GM23338 (cell line): ENCODE data around the gene ZNF48. TPM values are rescaled to one million over a fixed set of nuclear protein-coding genes. Genes with fewer than 3 reads are reported as not detected.

ENCODE experiments used
- ATAC-seq: fragments of 200-7000 bp; cut with Tn5 transposase; 3 replicates; pipeline ENCODE4 v1.9.1; 2020
- DNase-seq: peaks from one replicate; pipeline ENCODE4 v3.0.0-alpha.2; 2015; ENCODE audit warnings: low spot score
- H2AFZ ChIP-seq: fragments of 200-600 bp; sonication (generic); 2 replicates; pipeline ENCODE4 v1.8.0; 2016; ENCODE audit warnings: antibody characterized with exemption, mild to moderate bottlenecking, moderate library complexity
- H3F3A ChIP-seq: fragments of 200-600 bp; sonication (generic); replicated peaks from 2 replicates; pipeline ENCODE4 v1.8.0; 2017; ENCODE audit warnings: antibody characterized with exemption, mixed run types, low read depth
- H3K27ac ChIP-seq: fragments of 200-600 bp; sonication (generic); 2 replicates; pipeline ENCODE4 v1.6.1; 2016; ENCODE audit warnings: low read depth
- H3K27me3 ChIP-seq: fragments of 200-600 bp; sonication (generic); 2 replicates; pipeline ENCODE4 v1.8.0; 2016; ENCODE audit warnings: mild to moderate bottlenecking, mixed run types, moderate library complexity; ENCODE audit not compliant: insufficient read depth
- H3K36me3 ChIP-seq: fragments of 200-600 bp; sonication (generic); 2 replicates; pipeline ENCODE4 v1.8.0; 2016; ENCODE audit warnings: mild to moderate bottlenecking; ENCODE audit not compliant: insufficient read depth
- H3K4me1 ChIP-seq: fragments of 200-600 bp; sonication (generic); 2 replicates; pipeline ENCODE4 v1.8.0; 2016; ENCODE audit warnings: mild to moderate bottlenecking, moderate library complexity; ENCODE audit not compliant: insufficient read depth
- H3K4me2 ChIP-seq: fragments of 200-600 bp; sonication (generic); 2 replicates; pipeline ENCODE4 v1.7.1; 2017; ENCODE audit warnings: mixed run types
- H3K4me3 ChIP-seq: fragments of 200-600 bp; sonication (generic); 2 replicates; pipeline ENCODE4 v1.6.1; 2016; ENCODE audit warnings: mixed run types
- H3K79me2 ChIP-seq: fragments of 200-600 bp; sonication (generic); replicated peaks from 2 replicates; pipeline ENCODE4 v1.8.0; 2017; ENCODE audit warnings: mild to moderate bottlenecking; ENCODE audit not compliant: insufficient read depth
- H3K9me2 ChIP-seq: fragments of 200-600 bp; sonication (generic); 2 replicates; pipeline ENCODE4 v1.8.0; 2017; ENCODE audit not compliant: insufficient read depth
- H4K20me1 ChIP-seq: fragments of 200-600 bp; sonication (generic); replicated peaks from 2 replicates; pipeline ENCODE4 v1.8.0; 2017; ENCODE audit warnings: mild to moderate bottlenecking; ENCODE audit not compliant: insufficient read depth
- H3K27ac Mint-ChIP-seq: 2 replicates; pipeline ENCODE4 v1.8.0; 2020; ENCODE audit warnings: inconsistent platforms, mild to moderate bottlenecking, moderate library complexity, mixed read lengths
- H3K27me3 Mint-ChIP-seq: 3 replicates; pipeline ENCODE4 v1.8.0; 2022; ENCODE audit warnings: low read depth, mild to moderate bottlenecking, moderate library complexity, mixed read lengths, inconsistent platforms; ENCODE audit not compliant: insufficient read depth, poor library complexity
- H3K36me3 Mint-ChIP-seq: 3 replicates; pipeline ENCODE4 v1.8.0; 2021; ENCODE audit warnings: low read depth, mild to moderate bottlenecking, inconsistent platforms, moderate library complexity, mixed read lengths
- H3K4me1 Mint-ChIP-seq: 3 replicates; pipeline ENCODE4 v1.8.0; 2020; ENCODE audit warnings: mild to moderate bottlenecking, inconsistent platforms, mixed read lengths
- H3K4me3 Mint-ChIP-seq: 3 replicates; pipeline ENCODE4 v1.8.0; 2021; ENCODE audit warnings: moderate library complexity, mild to moderate bottlenecking, inconsistent platforms, mixed read lengths
- H3K9me3 Mint-ChIP-seq: 3 replicates; pipeline ENCODE4 v1.8.0; 2020; ENCODE audit warnings: moderate library complexity, mild to moderate bottlenecking, inconsistent platforms, mixed read lengths
- EZH2phosphoT487 ChIP-seq: fragments of 200-600 bp; sonication (generic); IDR thresholded peaks from one replicate; pipeline ENCODE4 v1.8.1; 2018; ENCODE audit warnings: antibody characterized with exemption; ENCODE audit not compliant: unreplicated experiment
- JUNB ChIP-seq: IDR thresholded peaks from one replicate; pipeline ENCODE4 v1.6.1; 2016; ENCODE audit warnings: antibody characterized with exemption; ENCODE audit not compliant: unreplicated experiment
- NANOG ChIP-seq: IDR thresholded peaks from 2 replicates; pipeline ENCODE4 v1.6.1; 2016; ENCODE audit warnings: antibody characterized with exemption, borderline replicate concordance
- POLR2AphosphoS5 ChIP-seq: IDR thresholded peaks from 2 replicates; pipeline ENCODE4 v1.6.1; 2016; ENCODE audit warnings: antibody characterized with exemption, low read depth
- ZNF331 ChIP-seq: fragments of 250-450 bp; sonication (Bioruptor Pico); IDR thresholded peaks from 2 replicates; pipeline ENCODE4 v1.5.0; 2020; ENCODE audit warnings: low read depth, mild to moderate bottlenecking, moderate library complexity
- polyA plus RNA-seq: library from polyadenylated mRNA; unstranded; fragments of >200 nt; fragmentation: Nextera tagmentation; extraction: Ambion mirVana; gene quantifications from 2 replicates; pipeline ENCODE4 v1.2.1, GENCODE V29; 2016
- total RNA-seq: library from RNA; depleted of rRNA; stranded (reverse); fragments of >200 nt; shearing (Covaris generic); gene quantifications from 2 replicates; pipeline ENCODE4 v1.2.3, GENCODE V29; 2014
- TF ChIP-seq, protein P1 (sequence below): IDR thresholded peaks from one replicate; pipeline ENCODE4 v1.6.1; 2018; ENCODE audit warnings: antibody characterized with exemption; ENCODE audit not compliant: unreplicated experiment
- TF ChIP-seq, protein P2 (sequence below): fragments of 250-450 bp; sonication (Bioruptor Pico); IDR thresholded peaks from 2 replicates; pipeline ENCODE4 v1.5.0; 2020; ENCODE audit warnings: mild to moderate bottlenecking, moderate library complexity
- TF ChIP-seq, protein P3 (sequence below): IDR thresholded peaks from 2 replicates; pipeline ENCODE4 v1.6.1; 2016; ENCODE audit warnings: antibody characterized with exemption

The ZNF48 gene
- total and polyA plus RNA-seq, 2 experiments from 2014 or later = 4.8 to 44.3 TPM

DNA sequence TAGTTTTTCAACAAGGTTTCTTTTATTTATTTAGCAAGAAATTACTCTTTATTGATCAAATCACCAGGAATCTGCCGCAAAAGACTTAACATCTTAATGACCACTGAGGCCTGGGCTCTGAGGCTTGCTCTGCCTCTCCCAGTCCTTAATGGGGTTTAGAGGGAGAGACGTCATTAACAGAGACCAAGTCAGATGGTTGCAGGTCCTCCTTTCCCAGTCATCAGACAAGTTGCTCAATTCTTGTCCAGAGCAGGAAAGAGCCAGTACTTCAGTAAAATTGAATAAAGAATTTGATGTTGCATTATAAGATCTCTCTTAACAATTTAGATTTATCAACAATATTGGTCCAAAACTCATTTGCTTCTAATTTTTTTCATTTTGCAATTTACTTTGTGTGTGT is 48.4 kb downstream of the ZNF48 start:
- peaks cover 14% of the 10 kb centered on the region; the same call in 1 of the 2 replicates for H3K4me1 ChIP-seq
- TF ChIP-seq ZNF331 (CRISPR knock-in tag) (no peak), JUNB (no peak), NANOG (no peak), POLR2AphosphoS5 (no peak), EZH2phosphoT487 (no peak)
- TF ChIP-seq, protein P1, sequence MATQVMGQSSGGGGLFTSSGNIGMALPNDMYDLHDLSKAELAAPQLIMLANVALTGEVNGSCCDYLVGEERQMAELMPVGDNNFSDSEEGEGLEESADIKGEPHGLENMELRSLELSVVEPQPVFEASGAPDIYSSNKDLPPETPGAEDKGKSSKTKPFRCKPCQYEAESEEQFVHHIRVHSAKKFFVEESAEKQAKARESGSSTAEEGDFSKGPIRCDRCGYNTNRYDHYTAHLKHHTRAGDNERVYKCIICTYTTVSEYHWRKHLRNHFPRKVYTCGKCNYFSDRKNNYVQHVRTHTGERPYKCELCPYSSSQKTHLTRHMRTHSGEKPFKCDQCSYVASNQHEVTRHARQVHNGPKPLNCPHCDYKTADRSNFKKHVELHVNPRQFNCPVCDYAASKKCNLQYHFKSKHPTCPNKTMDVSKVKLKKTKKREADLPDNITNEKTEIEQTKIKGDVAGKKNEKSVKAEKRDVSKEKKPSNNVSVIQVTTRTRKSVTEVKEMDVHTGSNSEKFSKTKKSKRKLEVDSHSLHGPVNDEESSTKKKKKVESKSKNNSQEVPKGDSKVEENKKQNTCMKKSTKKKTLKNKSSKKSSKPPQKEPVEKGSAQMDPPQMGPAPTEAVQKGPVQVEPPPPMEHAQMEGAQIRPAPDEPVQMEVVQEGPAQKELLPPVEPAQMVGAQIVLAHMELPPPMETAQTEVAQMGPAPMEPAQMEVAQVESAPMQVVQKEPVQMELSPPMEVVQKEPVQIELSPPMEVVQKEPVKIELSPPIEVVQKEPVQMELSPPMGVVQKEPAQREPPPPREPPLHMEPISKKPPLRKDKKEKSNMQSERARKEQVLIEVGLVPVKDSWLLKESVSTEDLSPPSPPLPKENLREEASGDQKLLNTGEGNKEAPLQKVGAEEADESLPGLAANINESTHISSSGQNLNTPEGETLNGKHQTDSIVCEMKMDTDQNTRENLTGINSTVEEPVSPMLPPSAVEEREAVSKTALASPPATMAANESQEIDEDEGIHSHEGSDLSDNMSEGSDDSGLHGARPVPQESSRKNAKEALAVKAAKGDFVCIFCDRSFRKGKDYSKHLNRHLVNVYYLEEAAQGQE = no peak
- TF ChIP-seq, protein P2, sequence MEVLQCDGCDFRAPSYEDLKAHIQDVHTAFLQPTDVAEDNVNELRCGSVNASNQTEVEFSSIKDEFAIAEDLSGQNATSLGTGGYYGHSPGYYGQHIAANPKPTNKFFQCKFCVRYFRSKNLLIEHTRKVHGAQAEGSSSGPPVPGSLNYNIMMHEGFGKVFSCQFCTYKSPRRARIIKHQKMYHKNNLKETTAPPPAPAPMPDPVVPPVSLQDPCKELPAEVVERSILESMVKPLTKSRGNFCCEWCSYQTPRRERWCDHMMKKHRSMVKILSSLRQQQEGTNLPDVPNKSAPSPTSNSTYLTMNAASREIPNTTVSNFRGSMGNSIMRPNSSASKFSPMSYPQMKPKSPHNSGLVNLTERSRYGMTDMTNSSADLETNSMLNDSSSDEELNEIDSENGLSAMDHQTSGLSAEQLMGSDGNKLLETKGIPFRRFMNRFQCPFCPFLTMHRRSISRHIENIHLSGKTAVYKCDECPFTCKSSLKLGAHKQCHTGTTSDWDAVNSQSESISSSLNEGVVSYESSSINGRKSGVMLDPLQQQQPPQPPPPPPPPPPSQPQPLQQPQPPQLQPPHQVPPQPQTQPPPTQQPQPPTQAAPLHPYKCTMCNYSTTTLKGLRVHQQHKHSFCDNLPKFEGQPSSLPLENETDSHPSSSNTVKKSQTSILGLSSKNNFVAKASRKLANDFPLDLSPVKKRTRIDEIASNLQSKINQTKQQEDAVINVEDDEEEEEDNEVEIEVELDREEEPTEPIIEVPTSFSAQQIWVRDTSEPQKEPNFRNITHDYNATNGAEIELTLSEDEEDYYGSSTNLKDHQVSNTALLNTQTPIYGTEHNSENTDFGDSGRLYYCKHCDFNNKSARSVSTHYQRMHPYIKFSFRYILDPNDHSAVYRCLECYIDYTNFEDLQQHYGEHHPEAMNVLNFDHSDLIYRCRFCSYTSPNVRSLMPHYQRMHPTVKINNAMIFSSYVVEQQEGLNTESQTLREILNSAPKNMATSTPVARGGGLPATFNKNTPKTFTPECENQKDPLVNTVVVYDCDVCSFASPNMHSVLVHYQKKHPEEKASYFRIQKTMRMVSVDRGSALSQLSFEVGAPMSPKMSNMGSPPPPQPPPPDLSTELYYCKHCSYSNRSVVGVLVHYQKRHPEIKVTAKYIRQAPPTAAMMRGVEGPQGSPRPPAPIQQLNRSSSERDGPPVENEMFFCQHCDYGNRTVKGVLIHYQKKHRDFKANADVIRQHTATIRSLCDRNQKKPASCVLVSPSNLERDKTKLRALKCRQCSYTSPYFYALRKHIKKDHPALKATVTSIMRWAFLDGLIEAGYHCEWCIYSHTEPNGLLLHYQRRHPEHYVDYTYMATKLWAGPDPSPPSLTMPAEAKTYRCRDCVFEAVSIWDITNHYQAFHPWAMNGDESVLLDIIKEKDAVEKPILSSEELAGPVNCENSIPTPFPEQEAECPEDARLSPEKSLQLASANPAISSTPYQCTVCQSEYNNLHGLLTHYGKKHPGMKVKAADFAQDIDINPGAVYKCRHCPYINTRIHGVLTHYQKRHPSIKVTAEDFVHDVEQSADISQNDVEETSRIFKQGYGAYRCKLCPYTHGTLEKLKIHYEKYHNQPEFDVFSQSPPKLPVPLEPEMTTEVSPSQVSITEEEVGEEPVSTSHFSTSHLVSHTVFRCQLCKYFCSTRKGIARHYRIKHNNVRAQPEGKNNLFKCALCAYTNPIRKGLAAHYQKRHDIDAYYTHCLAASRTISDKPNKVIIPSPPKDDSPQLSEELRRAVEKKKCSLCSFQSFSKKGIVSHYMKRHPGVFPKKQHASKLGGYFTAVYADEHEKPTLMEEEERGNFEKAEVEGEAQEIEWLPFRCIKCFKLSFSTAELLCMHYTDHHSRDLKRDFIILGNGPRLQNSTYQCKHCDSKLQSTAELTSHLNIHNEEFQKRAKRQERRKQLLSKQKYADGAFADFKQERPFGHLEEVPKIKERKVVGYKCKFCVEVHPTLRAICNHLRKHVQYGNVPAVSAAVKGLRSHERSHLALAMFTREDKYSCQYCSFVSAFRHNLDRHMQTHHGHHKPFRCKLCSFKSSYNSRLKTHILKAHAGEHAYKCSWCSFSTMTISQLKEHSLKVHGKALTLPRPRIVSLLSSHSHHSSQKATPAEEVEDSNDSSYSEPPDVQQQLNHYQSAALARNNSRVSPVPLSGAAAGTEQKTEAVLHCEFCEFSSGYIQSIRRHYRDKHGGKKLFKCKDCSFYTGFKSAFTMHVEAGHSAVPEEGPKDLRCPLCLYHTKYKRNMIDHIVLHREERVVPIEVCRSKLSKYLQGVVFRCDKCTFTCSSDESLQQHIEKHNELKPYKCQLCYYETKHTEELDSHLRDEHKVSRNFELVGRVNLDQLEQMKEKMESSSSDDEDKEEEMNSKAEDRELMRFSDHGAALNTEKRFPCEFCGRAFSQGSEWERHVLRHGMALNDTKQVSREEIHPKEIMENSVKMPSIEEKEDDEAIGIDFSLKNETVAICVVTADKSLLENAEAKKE (CRISPR knock-in tag) = no peak
- TF ChIP-seq, protein P3, sequence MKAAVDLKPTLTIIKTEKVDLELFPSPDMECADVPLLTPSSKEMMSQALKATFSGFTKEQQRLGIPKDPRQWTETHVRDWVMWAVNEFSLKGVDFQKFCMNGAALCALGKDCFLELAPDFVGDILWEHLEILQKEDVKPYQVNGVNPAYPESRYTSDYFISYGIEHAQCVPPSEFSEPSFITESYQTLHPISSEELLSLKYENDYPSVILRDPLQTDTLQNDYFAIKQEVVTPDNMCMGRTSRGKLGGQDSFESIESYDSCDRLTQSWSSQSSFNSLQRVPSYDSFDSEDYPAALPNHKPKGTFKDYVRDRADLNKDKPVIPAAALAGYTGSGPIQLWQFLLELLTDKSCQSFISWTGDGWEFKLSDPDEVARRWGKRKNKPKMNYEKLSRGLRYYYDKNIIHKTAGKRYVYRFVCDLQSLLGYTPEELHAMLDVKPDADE = no peak
- Mint-ChIP-seq H3K36me3 (peaks cover 26% of the 10 kb centered on the region), H3K9me3 (peaks cover 19% of the 10 kb centered on the region; the same call in 2 of the 3 replicates), H3K27ac (no peak overlapping the region), H3K27me3 (peaks cover 11% of the 10 kb centered on the region), H3K4me3 (peak overlapping the region; percentile 74; the same call in 1 of the 3 replicates), H3K4me1 (peaks cover 25% of the 10 kb centered on the region)
- no peak overlapping the region for H2AFZ ChIP-seq
- peaks cover 8% of the 10 kb centered on the region for H4K20me1 ChIP-seq
- H3K9me2 ChIP-seq = peaks cover 7% of the 10 kb centered on the region
- H3K27me3 ChIP-seq = no peaks in the 10 kb centered on the region
- peak overlapping the region; percentile 84 for H3K4me2 ChIP-seq
- H3F3A ChIP-seq = peaks cover 6% of the 10 kb centered on the region; the same call in 1 of the 2 replicates
- H3K27ac ChIP-seq = no peak overlapping the region
- peaks cover 13% of the 10 kb centered on the region for H3K79me2 ChIP-seq
- H3K4me3 ChIP-seq = peak overlapping the region; percentile 77; the same call in 1 of the 2 replicates
- ATAC-seq (no peak), DNase-seq (no peak)
- no peaks in the 10 kb centered on the region for H3K36me3 ChIP-seq
